Measurements from ENCODE around the gene BICC1. TPM values are rescaled to one million over a fixed set of nuclear protein-coding genes. Genes with fewer than 3 reads are reported as not detected.

Gene BICC1
- total and polyA plus RNA-seq, 2 of the 4 experiments (the other 2 are of a cell fraction): 5.7 to 42.5 TPM

DNA sequence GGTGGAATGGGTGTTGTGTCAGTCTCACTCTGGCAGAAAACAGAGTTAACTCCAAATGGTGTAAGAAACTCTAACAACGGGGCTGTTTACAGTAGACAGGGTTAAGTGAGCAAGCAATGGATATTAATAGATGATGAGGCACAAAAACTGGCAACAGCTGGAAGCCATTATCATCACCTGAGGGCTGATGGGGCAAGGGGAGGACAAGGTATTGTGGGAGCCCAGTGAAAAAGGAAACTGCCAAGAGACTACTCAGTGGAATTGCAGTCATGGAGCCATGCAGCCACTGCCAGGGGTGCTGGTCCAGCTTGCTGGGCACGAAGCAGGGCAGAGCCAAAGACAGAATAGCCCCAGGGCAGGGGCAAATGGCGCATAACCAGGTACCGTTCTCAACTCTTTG, 260.7 kb downstream of the BICC1 start:
- peaks cover 5% of the 10 kb centered on the region; the same call in 1 of the 2 replicates for H4K20me1 ChIP-seq (ENCODE audit: insufficient read depth, low read length)
- H3K79me1 ChIP-seq (ENCODE audit: low read depth in 1 of 2, low read length in 2 of 2): peaks cover 2 to 4% of the 10 kb centered on the region in 2 experiments; a peak in 3 of 4 replicates
- DNase-seq (peak; percentile 48), ATAC-seq (ENCODE audit: low read depth) (peak; percentile 11)
- H2AK9ac ChIP-seq (replicated peaks; ENCODE audit: low read depth, low read length, poor library complexity): no peak overlapping the region
- H3K4me1 ChIP-seq (ENCODE audit: control insufficient read depth, insufficient read depth, low read length): peaks cover 10% of the 10 kb centered on the region
- H4K5ac ChIP-seq (ENCODE audit: low read depth, low read length): no peak overlapping the region
- dilution Hi-C loops (cut with HindIII; ENCODE audit: low sequenced_read_pairs, unreplicated experiment) (no loop called here), intact Hi-C loops (cut with micrococcal nuclease) (no loop called here), in situ Hi-C loops (cut with MboI; ENCODE audit: low sequenced_read_pairs) (no loop called here)
- no peaks in the 10 kb centered on the region for H3K27me3 ChIP-seq (ENCODE audit: control insufficient read depth, insufficient read depth, low read length)
- no peaks in the 10 kb centered on the region for H3K36me3 ChIP-seq (ENCODE audit: control insufficient read depth, insufficient read depth, low read length)
- no peak for TF ChIP-seq CTCF (conservative IDR thresholded peaks at IDR 0.05; ENCODE audit: low read depth, low read length)
- TF ChIP-seq, protein P1, sequence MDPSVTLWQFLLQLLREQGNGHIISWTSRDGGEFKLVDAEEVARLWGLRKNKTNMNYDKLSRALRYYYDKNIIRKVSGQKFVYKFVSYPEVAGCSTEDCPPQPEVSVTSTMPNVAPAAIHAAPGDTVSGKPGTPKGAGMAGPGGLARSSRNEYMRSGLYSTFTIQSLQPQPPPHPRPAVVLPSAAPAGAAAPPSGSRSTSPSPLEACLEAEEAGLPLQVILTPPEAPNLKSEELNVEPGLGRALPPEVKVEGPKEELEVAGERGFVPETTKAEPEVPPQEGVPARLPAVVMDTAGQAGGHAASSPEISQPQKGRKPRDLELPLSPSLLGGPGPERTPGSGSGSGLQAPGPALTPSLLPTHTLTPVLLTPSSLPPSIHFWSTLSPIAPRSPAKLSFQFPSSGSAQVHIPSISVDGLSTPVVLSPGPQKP (IDR thresholded peaks at IDR 0.05; ENCODE audit: borderline replicate concordance, low read depth, low read length): no peak
- no peak for TF ChIP-seq FOS (IDR thresholded peaks at IDR 0.05; ENCODE audit: low read depth, low read length)
- no peak for TF ChIP-seq MXI1 (IDR thresholded peaks at IDR 0.05; ENCODE audit: borderline replicate concordance, low read depth, low read length)
- no peak for TF ChIP-seq POLR2A (IDR thresholded peaks at IDR 0.05; ENCODE audit: low read depth, low read length)
- no peak for TF ChIP-seq SMC3 (IDR thresholded peaks at IDR 0.05; ENCODE audit: low read depth, low read length)
- TF ChIP-seq MAFK (IDR thresholded peaks at IDR 0.05; ENCODE audit: low read depth, low read length): no peak
- no peak for TF ChIP-seq CEBPB (IDR thresholded peaks at IDR 0.05; ENCODE audit: low read depth, low read length)
- no peak for TF ChIP-seq RCOR1 (IDR thresholded peaks at IDR 0.05; ENCODE audit: insufficient replicate concordance, low read length)
- TF ChIP-seq USF2 (IDR thresholded peaks at IDR 0.05; ENCODE audit: low read depth, low read length): no peak
- no peak for TF ChIP-seq RFX5 (IDR thresholded peaks at IDR 0.05; ENCODE audit: low read depth, low read length)
- no peak for TF ChIP-seq CHD1 (IDR thresholded peaks at IDR 0.05; ENCODE audit: low read depth, low read length)
- no peak for TF ChIP-seq MAZ (IDR thresholded peaks at IDR 0.05; ENCODE audit: borderline replicate concordance, low read depth, low read length)
- TF ChIP-seq NFE2L2 (IDR thresholded peaks at IDR 0.05; ENCODE audit: low read depth, low read length): no peak
- no peak for TF ChIP-seq BHLHE40 (IDR thresholded peaks at IDR 0.05; ENCODE audit: low read depth, low read length)
- TF ChIP-seq RAD21 (IDR thresholded peaks at IDR 0.05; ENCODE audit: low read length): no peak
- 0 out of 2 replicates have a peak overlapping the region, but pooled peaks have one; percentile 37 for H3K14ac ChIP-seq (replicated peaks; ENCODE audit: low read depth, low read length)
- H3K9me1 ChIP-seq (ENCODE audit: insufficient read depth, low read length): peaks cover 9% of the 10 kb centered on the region; the same call in 1 of the 2 replicates
- POLR2A ChIA-PET (ENCODE audit: unreplicated experiment): no interaction called here
- H3K56ac ChIP-seq (ENCODE audit: extremely low read depth, insufficient read depth, low read length): no peak overlapping the region
- no peak overlapping the region for H2BK120ac ChIP-seq (ENCODE audit: low read depth, low read length)
- H2BK20ac ChIP-seq (ENCODE audit: low read depth, low read length): no peak overlapping the region
- WGBS, 2 experiments (ENCODE audit: extremely low coverage in 2 of 2, insufficient read length in 1 of 2): 55% methylated on average over 1 of the region's 4 CpGs; no CpG with 5 or more reads in 1 of the 2 experiments
- CTCF ChIA-PET: no interaction called here
- H3K4me2 ChIP-seq (ENCODE audit: low read depth, low read length): 0 out of 2 replicates have a peak overlapping the region, but pooled peaks have one; percentile 20
- no peaks in the 10 kb centered on the region for H3K9me3 ChIP-seq (ENCODE audit: control insufficient read depth, insufficient read depth, low read length)
- no peak overlapping the region for H3K4me3 ChIP-seq (ENCODE audit: insufficient read depth, low read depth, low read length)
- no peak overlapping the region for H3K23ac ChIP-seq (ENCODE audit: low read depth, low read length)
- 0 out of 2 replicates have a peak overlapping the region, but pooled peaks have one; percentile 14 for H2AK5ac ChIP-seq (ENCODE audit: low read depth, low read length)
- no peak overlapping the region for H3K4ac ChIP-seq (ENCODE audit: low read depth, low read length)
- no peak overlapping the region for H4K8ac ChIP-seq (ENCODE audit: low read depth in 2 of 2, low read length in 2 of 2)
- H3K18ac ChIP-seq (ENCODE audit: low read depth, low read length): no peak overlapping the region; the same call in 1 of the 2 replicates
- H2AFZ ChIP-seq (replicated peaks; ENCODE audit: low read length, poor library complexity): no peak overlapping the region
- no peak overlapping the region for H3K9ac ChIP-seq (ENCODE audit: low read depth, low read length)
- no TSS peak for BruUV-seq (replicated peaks)
- H3K27ac ChIP-seq (ENCODE audit: insufficient read depth, low read length): no peak overlapping the region
- H4K91ac ChIP-seq (ENCODE audit: insufficient read depth, low read depth, low read length): no peak overlapping the region
- no peak overlapping the region for H2BK15ac ChIP-seq (ENCODE audit: low read depth, low read length)
- no peak overlapping the region for H2BK5ac ChIP-seq (ENCODE audit: low read depth, low read length, poor library complexity, severe bottlenecking)

All from IMR-90 (cell line).